MM.1S (cell line): Measurements from ENCODE around the gene KIRREL2.

Experiments used
- DNase-seq: peaks from one replicate; pipeline ENCODE4 v3.0.0-alpha.2; 2015
- H2AFZ ChIP-seq: fragments of 300-600 bp; sonication (generic); 2 replicates; pipeline ENCODE4 v1.6.0; 2016; ENCODE audit warnings: antibody characterized with exemption, low read length
- H3F3A ChIP-seq: fragments of 300-600 bp; sonication (generic); 2 replicates; pipeline ENCODE4 v1.6.1; 2016; ENCODE audit warnings: mild to moderate bottlenecking, antibody characterized with exemption, low read length, moderate library complexity, mixed read lengths; ENCODE audit not compliant: insufficient read depth
- H3K27ac ChIP-seq: fragments of 300-600 bp; sonication (generic); 2 replicates; pipeline ENCODE4 v1.5.1; 2016; ENCODE audit warnings: mild to moderate bottlenecking, low read length
- H3K27me3 ChIP-seq: fragments of 300-600 bp; sonication (generic); replicated peaks from 2 replicates; pipeline ENCODE4 v1.6.0; 2016; ENCODE audit warnings: low read length; ENCODE audit not compliant: insufficient read depth
- H3K36me3 ChIP-seq: fragments of 300-600 bp; sonication (generic); replicated peaks from 2 replicates; pipeline ENCODE4 v1.6.1; 2016; ENCODE audit warnings: mild to moderate bottlenecking, low read length, mixed read lengths; ENCODE audit not compliant: insufficient read depth
- H3K4me1 ChIP-seq: fragments of 300-600 bp; sonication (generic); 2 replicates; pipeline ENCODE4 v1.6.1; 2016; ENCODE audit warnings: low read length, mixed read lengths
- H3K4me2 ChIP-seq: fragments of 300-600 bp; sonication (generic); 2 replicates; pipeline ENCODE4 v1.6.0; 2016; ENCODE audit warnings: low read depth, low read length
- H3K4me3 ChIP-seq: fragments of 300-600 bp; sonication (generic); 2 replicates; pipeline ENCODE4 v1.5.1; 2016; ENCODE audit warnings: low read length, mixed read lengths
- H3K79me2 ChIP-seq: fragments of 300-600 bp; sonication (generic); 2 replicates; pipeline ENCODE4 v1.6.1; 2016; ENCODE audit warnings: mixed run types, low read length, mixed read lengths
- H3K9ac ChIP-seq: fragments of 300-600 bp; sonication (generic); 2 replicates; pipeline ENCODE4 v1.6.1; 2016; ENCODE audit warnings: low read length, mixed read lengths
- H3K9me2 ChIP-seq: fragments of 300-600 bp; sonication (generic); replicated peaks from 2 replicates; pipeline ENCODE4 v1.6.1; 2016; ENCODE audit warnings: mild to moderate bottlenecking, low read length, mixed read lengths; ENCODE audit not compliant: insufficient read depth
- H3K9me3 ChIP-seq: fragments of 300-600 bp; sonication (generic); replicated peaks from 2 replicates; pipeline ENCODE4 v1.6.1; 2016; ENCODE audit warnings: mild to moderate bottlenecking, low read length, mixed read lengths; ENCODE audit not compliant: insufficient read depth
- H4K20me1 ChIP-seq: fragments of 300-600 bp; sonication (generic); 2 replicates; pipeline ENCODE4 v1.6.1; 2016; ENCODE audit warnings: mild to moderate bottlenecking, low read length, moderate library complexity, mixed read lengths; ENCODE audit not compliant: insufficient read depth
- EZH2 ChIP-seq: fragments of 300-600 bp; sonication (generic); optimal IDR thresholded peaks from 2 replicates; pipeline ENCODE3; 2017; ENCODE audit warnings: low read depth, mild to moderate bottlenecking, antibody characterized with exemption, low read length, mixed read lengths
- EZH2phosphoT487 ChIP-seq: fragments of 300-600 bp; sonication (generic); IDR thresholded peaks from 2 replicates; pipeline ENCODE4 v1.6.1; 2018; ENCODE audit warnings: antibody characterized with exemption, low read length
- TF ChIP-seq, protein P1 (sequence below): fragments of 300-600 bp; sonication (generic); IDR thresholded peaks from 2 replicates; pipeline ENCODE4 v1.5.1; 2016; ENCODE audit warnings: antibody characterized with exemption, low read length, mixed read lengths

KIRREL2 gene

DNA sequence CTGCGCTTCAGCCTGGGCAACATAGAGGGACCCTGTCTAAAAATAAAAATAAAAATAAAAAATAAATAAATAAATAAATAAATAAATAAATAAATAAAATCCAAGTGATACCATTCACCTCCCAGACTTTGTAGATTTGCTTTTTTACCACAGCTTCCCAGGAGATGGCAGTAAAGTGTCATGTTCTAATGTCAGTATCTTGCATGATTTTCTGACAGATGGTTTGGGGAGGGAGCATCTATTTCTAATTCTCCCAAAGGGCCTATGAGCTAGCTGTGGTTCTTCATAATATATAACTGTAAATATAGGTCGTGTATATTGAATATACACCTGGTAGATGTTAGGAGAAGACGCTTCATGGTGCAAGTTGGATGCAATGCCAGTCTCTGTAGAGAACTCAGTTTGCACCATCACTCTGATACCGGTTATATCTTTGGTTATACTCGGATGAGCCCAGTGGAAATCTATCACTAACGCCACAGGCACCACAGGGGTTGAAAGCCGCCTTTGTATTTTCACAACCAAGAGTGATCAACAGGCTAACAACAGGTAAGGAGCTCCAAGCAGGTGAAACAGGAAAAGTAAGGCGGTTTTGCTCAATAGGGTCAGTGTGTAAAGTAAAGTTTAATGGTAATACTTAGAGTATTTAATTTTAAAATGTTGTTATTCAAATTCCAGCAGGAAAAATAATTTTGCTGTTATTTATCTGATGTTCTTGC lies 25.6 kb downstream of the KIRREL2 start:
- Histone ChIP-seq H3K4me2 (no peak overlapping the region), H3K79me2 (no peaks in the 10 kb centered on the region)

GRCh38 chr19:35883882-35884281 lies 27.2 kb downstream of the KIRREL2 start:
- Histone ChIP-seq H3K9me2 (no peaks in the 10 kb centered on the region), H3K4me2 (no peak overlapping the region), H3K9me3 (no peaks in the 10 kb centered on the region), H3K79me2 (no peaks in the 10 kb centered on the region), H4K20me1 (no peaks in the 10 kb centered on the region), H3K4me1 (0 out of 2 replicates have a peak, but pooled peaks cover 3% of the 10 kb centered on the region), H3K9ac (no peak overlapping the region), H3K36me3 (no peaks in the 10 kb centered on the region), H3F3A (no peaks in the 10 kb centered on the region), H2AFZ (no peak overlapping the region), H3K27ac (no peak overlapping the region), H3K27me3 (peaks cover 14% of the 10 kb centered on the region), H3K4me3 (no peak overlapping the region)
- TF ChIP-seq, protein P1, sequence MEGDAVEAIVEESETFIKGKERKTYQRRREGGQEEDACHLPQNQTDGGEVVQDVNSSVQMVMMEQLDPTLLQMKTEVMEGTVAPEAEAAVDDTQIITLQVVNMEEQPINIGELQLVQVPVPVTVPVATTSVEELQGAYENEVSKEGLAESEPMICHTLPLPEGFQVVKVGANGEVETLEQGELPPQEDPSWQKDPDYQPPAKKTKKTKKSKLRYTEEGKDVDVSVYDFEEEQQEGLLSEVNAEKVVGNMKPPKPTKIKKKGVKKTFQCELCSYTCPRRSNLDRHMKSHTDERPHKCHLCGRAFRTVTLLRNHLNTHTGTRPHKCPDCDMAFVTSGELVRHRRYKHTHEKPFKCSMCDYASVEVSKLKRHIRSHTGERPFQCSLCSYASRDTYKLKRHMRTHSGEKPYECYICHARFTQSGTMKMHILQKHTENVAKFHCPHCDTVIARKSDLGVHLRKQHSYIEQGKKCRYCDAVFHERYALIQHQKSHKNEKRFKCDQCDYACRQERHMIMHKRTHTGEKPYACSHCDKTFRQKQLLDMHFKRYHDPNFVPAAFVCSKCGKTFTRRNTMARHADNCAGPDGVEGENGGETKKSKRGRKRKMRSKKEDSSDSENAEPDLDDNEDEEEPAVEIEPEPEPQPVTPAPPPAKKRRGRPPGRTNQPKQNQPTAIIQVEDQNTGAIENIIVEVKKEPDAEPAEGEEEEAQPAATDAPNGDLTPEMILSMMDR = no peak
- no peak for TF ChIP-seq EZH2
- TF ChIP-seq EZH2phosphoT487 = no peak
- DNase-seq = no peak

More for the DNA sequence above, 25.6 kb downstream of the KIRREL2 start:
- DNase-seq = peak; percentile 51
- H3K36me3 ChIP-seq = no peaks in the 10 kb centered on the region
- no peaks in the 10 kb centered on the region for H3K9me2 ChIP-seq
- TF ChIP-seq EZH2 (no peak), EZH2phosphoT487 (no peak)
- TF ChIP-seq, protein P1 = peak; percentile 37
- no peak overlapping the region for H3K9ac ChIP-seq
- H3K27me3 ChIP-seq = peaks cover 30% of the 10 kb centered on the region
- no peak overlapping the region for H2AFZ ChIP-seq
- H3K27ac ChIP-seq = no peak overlapping the region
- no peak overlapping the region for H3K4me3 ChIP-seq
- H3F3A ChIP-seq = no peaks in the 10 kb centered on the region
- 0 out of 2 replicates have a peak, but pooled peaks cover 3% of the 10 kb centered on the region for H3K4me1 ChIP-seq
- H3K9me3 ChIP-seq = no peaks in the 10 kb centered on the region
- no peaks in the 10 kb centered on the region for H4K20me1 ChIP-seq

DNA sequence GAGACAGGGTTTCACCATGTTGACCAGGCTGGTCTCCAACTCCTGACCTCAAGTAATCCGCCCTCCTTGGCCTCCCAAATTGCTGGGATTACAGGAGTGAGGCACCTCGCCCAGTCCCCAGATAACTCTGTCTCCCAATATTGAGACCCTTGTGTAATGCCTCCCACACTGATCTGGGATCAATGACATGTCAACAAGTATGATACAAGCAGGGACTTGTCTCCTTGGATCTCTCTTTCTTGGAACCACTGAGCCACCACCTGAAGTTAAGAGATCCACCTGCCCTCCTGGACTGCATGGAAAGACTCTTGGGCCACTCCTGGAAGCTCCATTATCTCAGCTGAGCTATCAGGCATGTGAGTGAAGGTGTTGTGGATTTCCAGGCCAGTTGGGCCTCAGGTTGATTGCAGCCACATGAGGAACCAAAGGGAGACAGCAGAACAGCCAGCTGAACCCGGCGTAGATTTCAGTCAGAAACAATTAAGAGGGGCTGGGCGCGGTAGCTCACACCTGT lies 28.6 kb downstream of the KIRREL2 start:
- H2AFZ ChIP-seq = no peak overlapping the region
- no peaks in the 10 kb centered on the region for H3K79me2 ChIP-seq
- no peak for DNase-seq
- no peaks in the 10 kb centered on the region for H3K9me2 ChIP-seq
- H3K27me3 ChIP-seq = peaks cover 9% of the 10 kb centered on the region
- H3K4me3 ChIP-seq = no peak overlapping the region
- no peaks in the 10 kb centered on the region for H4K20me1 ChIP-seq
- no peaks in the 10 kb centered on the region for H3K9me3 ChIP-seq
- H3K27ac ChIP-seq = no peak overlapping the region
- no peak overlapping the region for H3K9ac ChIP-seq
- H3K4me2 ChIP-seq = no peak overlapping the region
- no peak for TF ChIP-seq EZH2
- TF ChIP-seq EZH2phosphoT487 = no peak
- TF ChIP-seq, protein P1 = no peak
- H3K4me1 ChIP-seq = no peaks in the 10 kb centered on the region
- no peaks in the 10 kb centered on the region for H3F3A ChIP-seq
- no peaks in the 10 kb centered on the region for H3K36me3 ChIP-seq
